Measurements from ENCODE around the gene NMUR1.

Gene NMUR1

DNA sequence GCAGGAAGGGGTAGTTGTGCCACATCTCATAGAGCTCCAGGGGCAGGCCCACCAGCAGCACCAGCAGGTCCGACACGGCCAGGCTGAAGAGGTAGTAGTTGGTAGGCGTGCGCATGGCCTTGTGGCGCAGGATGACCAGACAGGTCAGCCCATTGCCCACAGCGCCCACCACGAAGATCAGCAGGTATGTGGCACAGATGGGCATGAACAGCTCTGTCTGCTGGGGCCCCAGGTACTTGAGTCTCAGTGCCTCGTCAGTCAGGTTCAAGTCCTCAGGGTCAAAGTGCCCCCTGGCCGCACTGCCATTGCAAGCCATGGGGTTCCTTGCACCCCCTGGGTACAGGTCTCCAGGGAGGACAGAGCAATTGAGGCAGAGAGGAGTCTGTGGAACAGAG is 1.6 kb downstream of the NMUR1 start:
- TF ChIP-seq FOXP2 (optimal IDR thresholded peaks at IDR 0.05; ENCODE audit: borderline replicate concordance, extremely low read depth, extremely low read length, insufficient read depth) (no peak), POLR2AphosphoS5 (IDR thresholded peaks at IDR 0.05; ENCODE audit: low read depth, low read length) (no peak), TAF1 (IDR thresholded peaks at IDR 0.05; ENCODE audit: borderline replicate concordance, insufficient read depth, low read length) (no peak), SIN3A (IDR thresholded peaks at IDR 0.05; ENCODE audit: borderline replicate concordance, insufficient read depth, low read length) (no peak)
- TF ChIP-seq, protein P1, sequence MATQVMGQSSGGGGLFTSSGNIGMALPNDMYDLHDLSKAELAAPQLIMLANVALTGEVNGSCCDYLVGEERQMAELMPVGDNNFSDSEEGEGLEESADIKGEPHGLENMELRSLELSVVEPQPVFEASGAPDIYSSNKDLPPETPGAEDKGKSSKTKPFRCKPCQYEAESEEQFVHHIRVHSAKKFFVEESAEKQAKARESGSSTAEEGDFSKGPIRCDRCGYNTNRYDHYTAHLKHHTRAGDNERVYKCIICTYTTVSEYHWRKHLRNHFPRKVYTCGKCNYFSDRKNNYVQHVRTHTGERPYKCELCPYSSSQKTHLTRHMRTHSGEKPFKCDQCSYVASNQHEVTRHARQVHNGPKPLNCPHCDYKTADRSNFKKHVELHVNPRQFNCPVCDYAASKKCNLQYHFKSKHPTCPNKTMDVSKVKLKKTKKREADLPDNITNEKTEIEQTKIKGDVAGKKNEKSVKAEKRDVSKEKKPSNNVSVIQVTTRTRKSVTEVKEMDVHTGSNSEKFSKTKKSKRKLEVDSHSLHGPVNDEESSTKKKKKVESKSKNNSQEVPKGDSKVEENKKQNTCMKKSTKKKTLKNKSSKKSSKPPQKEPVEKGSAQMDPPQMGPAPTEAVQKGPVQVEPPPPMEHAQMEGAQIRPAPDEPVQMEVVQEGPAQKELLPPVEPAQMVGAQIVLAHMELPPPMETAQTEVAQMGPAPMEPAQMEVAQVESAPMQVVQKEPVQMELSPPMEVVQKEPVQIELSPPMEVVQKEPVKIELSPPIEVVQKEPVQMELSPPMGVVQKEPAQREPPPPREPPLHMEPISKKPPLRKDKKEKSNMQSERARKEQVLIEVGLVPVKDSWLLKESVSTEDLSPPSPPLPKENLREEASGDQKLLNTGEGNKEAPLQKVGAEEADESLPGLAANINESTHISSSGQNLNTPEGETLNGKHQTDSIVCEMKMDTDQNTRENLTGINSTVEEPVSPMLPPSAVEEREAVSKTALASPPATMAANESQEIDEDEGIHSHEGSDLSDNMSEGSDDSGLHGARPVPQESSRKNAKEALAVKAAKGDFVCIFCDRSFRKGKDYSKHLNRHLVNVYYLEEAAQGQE (IDR thresholded peaks at IDR 0.05; ENCODE audit: insufficient read depth in 1 of 2, low read depth in 2 of 2, low read length in 2 of 2) = no peak

DNA sequence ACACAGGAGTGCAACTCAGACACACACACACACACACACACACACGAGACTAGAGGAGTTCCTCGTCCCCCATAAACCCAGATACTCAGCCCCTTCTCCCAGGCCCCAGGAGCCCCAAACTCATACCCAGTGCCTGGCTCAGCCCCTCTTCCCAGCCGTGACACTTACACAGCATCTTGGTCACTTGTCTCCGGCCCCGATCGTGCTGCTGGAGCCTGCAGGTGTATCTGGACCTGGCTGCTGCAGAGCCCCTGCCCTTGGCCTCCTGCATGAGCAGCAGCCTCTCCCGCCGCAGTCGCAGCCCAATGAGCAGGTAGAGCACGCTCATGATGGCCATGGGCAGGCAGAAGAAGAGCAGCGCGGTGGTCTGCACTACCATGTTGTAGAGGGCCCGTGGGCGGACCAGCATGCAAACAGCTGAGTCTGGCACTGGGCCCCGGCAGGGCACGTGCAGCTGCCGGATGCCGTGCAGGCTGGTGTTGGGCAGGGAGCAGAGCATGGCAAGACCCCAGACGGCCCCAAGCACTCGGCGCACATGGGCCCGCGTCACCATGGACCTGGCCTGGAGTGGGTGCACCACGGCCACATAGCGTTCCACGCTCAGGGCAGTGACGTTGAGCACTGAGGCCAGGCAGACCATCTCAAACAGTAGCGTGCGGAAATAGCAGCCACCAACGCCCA is 2.1 kb downstream of the NMUR1 start:
- TF ChIP-seq, protein P1 (IDR thresholded peaks at IDR 0.05; ENCODE audit: insufficient read depth in 1 of 2, low read depth in 2 of 2, low read length in 2 of 2) = no peak
- no peak for TF ChIP-seq POLR2AphosphoS5 (IDR thresholded peaks at IDR 0.05; ENCODE audit: low read depth, low read length)
- no peak for TF ChIP-seq TAF1 (IDR thresholded peaks at IDR 0.05; ENCODE audit: borderline replicate concordance, insufficient read depth, low read length)
- TF ChIP-seq FOXP2 (optimal IDR thresholded peaks at IDR 0.05; ENCODE audit: borderline replicate concordance, extremely low read depth, extremely low read length, insufficient read depth) = no peak
- no peak for TF ChIP-seq SIN3A (IDR thresholded peaks at IDR 0.05; ENCODE audit: borderline replicate concordance, insufficient read depth, low read length)

DNA sequence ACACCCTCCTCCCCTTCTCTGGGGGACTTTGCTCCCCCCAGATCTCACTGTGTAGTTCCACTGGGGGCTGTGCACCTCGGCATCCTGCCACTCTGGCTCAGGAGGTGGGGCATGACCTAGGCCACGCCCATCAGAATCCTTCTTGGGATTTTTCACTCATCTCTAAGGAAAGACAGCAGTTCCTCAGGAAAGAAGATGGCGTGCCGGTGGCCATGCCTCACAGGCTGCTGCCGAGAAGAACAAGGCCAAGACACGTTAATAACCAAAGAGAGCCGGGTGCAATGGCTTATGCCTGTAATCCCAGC is 3.2 kb downstream of the NMUR1 start:
- TF ChIP-seq TAF1 (IDR thresholded peaks at IDR 0.05; ENCODE audit: borderline replicate concordance, insufficient read depth, low read length) (no peak), SIN3A (IDR thresholded peaks at IDR 0.05; ENCODE audit: borderline replicate concordance, insufficient read depth, low read length) (no peak), POLR2AphosphoS5 (IDR thresholded peaks at IDR 0.05; ENCODE audit: low read depth, low read length) (no peak), FOXP2 (optimal IDR thresholded peaks at IDR 0.05; ENCODE audit: borderline replicate concordance, extremely low read depth, extremely low read length, insufficient read depth) (no peak)
- TF ChIP-seq, protein P1 (IDR thresholded peaks at IDR 0.05; ENCODE audit: insufficient read depth in 1 of 2, low read depth in 2 of 2, low read length in 2 of 2) = no peak

DNA sequence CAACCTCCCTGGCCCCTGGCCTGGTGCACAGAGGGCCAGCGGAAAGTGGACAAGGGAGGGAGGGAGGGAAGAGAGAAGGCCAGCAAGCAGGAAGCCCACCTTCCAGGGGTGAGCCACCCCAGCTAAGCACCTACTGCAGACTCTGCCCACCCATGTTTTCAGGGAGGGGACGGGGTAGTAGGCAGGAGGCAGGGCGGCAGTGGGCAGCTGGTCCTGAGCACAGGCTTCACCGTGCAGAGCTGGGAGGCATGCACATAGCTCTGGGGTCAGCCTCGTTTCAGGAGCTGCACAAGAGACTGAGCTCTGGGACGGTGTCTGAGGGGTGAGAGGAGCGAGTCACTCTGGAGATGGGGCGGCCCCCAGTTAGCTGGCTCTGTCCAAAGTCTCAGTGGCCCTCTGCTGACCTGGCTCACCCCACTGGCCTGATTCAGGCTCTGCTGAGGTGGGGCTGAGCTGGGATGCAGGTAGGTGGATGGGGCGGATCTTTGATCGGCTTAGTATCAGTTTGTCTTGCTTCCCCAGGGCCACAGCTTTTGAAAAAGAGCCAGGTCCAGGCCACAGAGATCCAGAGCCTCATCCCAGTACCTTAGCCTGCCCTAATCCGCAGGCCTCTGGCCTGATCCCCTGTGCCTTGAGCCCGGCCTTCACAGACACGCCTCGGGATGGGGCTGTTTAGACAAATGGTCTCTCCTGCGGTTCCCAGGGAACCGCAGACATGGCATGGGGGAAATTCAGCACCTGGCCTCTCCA is 3.7 kb downstream of the NMUR1 start:
- TF ChIP-seq, protein P1 (IDR thresholded peaks at IDR 0.05; ENCODE audit: insufficient read depth in 1 of 2, low read depth in 2 of 2, low read length in 2 of 2) = no peak
- TF ChIP-seq POLR2AphosphoS5 (IDR thresholded peaks at IDR 0.05; ENCODE audit: low read depth, low read length) (no peak), SIN3A (IDR thresholded peaks at IDR 0.05; ENCODE audit: borderline replicate concordance, insufficient read depth, low read length) (no peak), TAF1 (IDR thresholded peaks at IDR 0.05; ENCODE audit: borderline replicate concordance, insufficient read depth, low read length) (no peak), FOXP2 (optimal IDR thresholded peaks at IDR 0.05; ENCODE audit: borderline replicate concordance, extremely low read depth, extremely low read length, insufficient read depth) (no peak)
